Inferior parietal cortex (tissue), 1 donor: ENCODE measurements around the gene CHRM4.
A peak's percentile ranks its signal among the peaks of the same experiment; 100 is the strongest.

Experiments used
- DNase-seq: peaks from one replicate; pipeline ENCODE4 v3.0.0-alpha.2; 2016; ENCODE audit errors: extremely low spot score

The CHRM4 gene

DNA sequence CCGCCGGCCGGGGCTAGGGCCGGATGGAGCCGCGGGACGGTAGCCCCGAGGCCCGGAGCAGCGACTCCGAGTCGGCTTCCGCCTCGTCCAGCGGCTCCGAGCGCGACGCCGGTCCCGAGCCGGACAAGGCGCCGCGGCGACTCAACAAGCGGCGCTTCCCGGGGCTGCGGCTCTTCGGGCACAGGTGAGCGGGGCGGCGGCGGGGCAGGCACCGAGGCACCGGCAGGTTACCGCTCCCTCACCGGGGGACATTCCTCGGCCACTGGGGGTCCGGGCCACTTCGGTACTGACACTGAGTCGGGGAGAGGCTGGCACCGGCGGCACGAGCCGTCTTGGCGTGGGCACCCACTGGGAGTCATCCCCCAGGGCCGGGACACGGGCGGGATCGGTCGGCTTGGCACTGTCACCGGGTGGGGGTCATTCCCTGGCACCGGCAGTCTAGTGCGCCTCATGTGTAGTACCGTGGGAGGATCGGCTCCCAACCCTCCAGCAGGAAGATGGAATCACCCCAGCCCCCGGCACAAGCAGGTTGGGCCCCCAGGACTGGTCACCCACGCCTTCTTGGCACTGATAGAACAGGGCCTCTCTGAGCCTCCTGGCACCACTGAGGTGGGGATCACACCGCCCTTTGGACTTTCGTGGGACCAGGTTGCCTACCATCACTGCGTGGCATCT lies 43.8 kb downstream of the CHRM4 start:
- no peak for DNase-seq

DNA sequence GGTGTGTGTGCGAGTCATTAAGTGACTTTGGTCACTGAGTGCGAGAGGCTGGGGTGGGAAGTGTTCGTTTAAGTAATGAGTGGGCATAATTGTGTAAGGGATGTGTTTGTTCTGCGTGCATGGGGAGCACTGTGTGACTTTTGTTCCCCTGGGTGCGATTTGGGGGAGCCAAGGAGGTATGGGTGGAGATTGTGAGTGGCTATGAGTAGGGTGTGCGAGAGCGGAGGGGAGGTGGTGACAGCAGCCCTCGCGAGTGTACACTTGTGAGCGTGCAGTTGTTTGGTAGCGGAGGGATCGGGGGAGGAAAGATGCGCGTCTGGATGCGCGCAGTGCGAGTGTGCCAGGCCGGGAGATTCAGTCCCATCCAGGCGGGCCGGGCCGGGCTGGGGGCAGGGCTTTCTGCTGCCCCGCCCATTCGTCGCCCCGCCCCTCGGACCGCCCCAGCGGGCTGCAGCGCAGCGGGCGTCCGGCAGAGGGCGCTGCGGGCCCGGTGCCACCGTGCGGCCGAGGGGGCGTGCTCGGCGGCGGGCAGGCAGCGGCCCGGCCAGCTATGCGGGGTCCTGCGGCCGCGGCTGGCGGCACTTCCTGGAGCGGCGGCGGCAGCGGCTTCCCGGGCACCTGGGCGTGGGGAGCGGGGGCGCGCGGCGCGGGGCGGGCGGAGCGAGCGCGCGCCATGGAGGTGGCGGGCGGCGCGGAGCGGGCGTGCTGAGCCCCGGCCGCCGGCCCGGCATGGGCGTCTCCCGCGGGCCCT lies 44.5 kb downstream of the CHRM4 start, which contains the start of gene DGKZ:
DGKZ (plus strand) TSS at position 578 of the 751 bp plus-strand sequence. CDS start 197 bp downstream, outside the sequence.
- peak; percentile 81 for DNase-seq

DNA sequence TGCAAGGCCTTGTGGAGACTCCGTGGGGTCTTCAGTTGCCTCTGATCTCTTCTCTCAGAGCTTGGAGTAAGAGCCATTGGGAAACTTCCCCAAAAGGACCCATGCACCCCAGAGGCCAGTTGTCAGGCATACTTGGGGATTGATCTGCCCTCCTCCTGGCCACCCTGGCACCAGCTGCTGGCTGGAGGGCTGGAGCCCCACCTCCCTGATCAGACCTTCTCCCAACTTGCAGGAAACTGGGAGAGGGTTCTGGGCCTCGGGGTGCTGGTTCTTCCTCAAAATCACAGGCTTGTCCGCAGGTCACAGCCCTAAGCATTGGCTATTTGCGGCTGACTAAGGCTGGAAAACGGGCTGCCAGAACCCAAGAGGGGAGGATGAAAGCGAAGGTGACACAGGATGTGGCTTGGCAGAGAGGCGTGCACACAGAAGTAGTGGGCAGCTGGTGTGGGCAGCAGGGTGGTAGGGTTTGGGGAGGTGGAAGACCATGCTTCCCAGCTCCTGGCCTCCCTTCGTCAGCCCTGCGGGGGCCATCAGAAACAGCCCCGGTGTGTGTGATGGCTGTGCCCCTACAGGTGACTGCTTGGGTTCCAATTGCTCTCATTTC lies 45.6 kb downstream of the CHRM4 start:
- DNase-seq: no peak

GRCh38 chr11:46345131-46345597 lies 46.4 kb downstream of the CHRM4 start:
- no peak for DNase-seq

DNA sequence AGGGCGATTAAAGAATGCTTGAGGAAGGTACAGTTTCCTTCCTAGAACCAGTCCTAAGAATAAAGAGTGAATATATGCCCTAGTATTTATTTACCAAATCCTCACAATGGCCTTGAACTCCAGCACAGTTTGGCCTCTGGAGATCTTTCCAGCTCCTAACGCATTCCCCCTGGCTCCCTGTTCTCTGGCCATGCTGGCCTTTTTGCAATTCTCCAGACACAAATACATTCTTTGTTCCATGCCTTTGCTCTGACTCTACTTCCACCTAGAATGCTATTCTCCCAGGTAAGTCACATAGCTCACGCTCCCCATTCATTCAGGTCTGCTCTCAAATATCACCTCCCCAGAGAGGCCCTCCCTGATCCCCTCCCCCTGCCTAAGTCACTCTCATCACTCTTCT lies 48.1 kb downstream of the CHRM4 start:
- no peak for DNase-seq

- DNase-seq: no peak
Observed at GRCh38 chr11:46342239-46342638, 49.3 kb downstream of the CHRM4 start.

DNA sequence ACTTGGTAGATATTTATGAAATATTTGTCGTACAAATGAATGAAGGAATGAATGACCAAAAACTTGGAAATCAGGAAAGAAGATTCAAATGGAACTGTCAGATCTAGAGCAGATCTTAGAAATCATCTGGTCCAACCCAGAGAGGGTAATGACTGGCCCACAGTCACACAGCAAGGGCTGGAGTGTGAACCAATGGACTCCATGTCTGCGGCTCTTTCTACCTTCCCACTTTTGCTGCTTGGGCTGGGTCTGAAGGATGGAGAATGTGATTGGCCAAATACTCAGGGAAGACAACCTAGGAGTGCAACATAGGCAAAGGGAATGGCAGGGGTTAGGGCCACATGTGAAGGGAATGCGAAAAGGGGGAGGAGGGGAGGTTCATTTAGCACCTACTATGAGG lies 50.1 kb downstream of the CHRM4 start:
- DNase-seq: no peak

DNA sequence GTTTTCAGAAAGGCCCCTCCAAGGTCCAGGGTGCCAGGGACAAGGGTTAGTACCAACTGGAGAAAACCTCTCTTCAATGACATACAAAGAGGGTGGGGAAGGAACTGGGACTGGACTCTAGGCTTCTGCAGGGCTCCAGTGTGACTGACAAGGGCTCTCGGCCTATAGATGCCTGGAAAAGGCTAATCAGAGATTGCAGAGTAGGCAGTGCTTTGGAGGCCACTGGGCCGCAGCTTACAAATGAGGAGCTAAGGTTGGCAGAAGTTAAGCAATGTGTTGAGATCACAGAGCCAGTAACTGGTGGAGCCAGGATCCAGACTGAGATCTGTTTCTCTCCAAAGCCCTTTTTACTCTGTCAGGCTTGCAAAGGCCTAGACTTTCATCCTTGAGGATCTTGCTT lies 51.8 kb downstream of the CHRM4 start:
- no peak for DNase-seq

DNA sequence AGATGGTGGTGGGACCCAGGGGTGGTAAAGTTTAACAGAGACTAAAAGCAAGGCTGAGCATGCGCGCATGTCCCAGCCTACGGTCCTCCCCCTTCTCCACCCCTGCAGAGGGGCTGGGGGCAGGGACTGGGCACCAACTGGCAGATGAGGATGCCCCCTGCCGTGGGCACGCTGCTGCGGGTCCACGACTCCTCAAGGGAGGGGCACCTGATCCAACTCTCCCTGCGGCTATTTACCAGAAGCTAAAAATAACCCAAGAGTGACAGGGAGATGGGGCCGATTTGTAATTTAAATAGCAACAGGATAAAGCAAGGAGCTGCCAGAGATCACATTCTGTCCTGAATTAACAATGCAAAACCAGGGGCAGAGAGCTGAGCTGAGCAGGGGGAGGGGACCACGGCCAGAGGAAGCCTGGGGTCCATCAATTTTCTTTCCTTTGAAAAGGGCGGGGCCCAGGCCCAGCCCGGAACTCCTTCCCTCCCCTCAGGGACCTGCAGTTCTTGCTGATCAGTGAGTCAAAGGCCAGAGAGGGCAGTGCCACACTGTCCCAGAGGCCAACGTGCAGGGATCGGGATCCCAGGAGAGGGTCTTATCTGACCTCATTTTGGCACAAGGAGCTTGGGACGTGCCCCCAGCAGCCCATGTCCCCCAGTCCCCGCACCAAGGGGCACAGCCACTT lies 52.4 kb downstream of the CHRM4 start:
- DNase-seq: no peak

DNA sequence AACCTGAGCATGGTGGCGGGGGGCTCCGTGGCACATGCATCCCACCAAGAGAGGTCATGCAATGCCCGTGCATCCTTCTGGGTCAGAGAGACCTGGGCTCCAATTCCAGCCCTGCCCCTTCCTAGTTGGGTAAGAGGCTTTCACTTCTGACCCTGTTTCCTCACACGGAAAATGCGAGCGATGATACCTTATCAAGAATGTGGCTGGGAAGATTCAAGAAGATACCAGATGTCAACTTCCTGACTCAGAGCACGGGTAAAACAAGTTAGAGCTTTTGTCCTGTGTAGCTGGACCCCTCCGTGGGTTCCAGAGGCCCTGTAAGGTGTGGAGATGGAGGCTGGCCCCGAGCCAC lies 53.0 kb downstream of the CHRM4 start:
- no peak for DNase-seq

- DNase-seq: no peak
Observed at GRCh38 chr11:46337626-46338345, 53.8 kb downstream of the CHRM4 start.

DNA sequence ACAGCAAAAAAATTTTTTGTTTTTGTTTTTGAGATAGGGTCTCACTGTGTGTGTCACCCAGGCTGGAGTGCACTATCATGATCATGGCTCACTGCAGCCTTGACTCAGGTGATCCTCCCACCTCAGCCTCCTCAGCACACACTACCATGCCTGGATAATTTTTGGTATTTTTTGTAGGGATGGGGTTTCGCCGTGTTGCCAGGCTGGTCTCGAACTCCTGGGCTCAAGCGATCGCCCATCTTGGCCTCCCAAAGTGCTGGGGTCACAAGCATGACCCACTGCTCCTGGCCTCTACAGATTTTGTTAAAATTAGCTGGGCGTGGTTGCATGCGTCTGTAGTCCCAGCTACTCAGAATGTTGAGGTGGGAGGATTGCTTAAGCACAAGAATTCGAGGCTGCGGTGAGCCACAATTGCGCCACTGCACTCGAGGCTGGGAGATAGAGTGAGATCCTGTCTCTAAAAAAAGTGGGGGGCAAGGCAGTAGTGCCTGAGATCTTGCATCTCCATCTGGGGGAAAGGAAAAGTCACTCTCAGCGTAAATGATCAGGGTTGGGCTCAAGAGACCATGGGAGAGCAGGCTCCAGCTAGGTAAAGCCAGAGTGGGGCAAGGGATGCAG lies 54.9 kb downstream of the CHRM4 start:
- DNase-seq: no peak

DNA sequence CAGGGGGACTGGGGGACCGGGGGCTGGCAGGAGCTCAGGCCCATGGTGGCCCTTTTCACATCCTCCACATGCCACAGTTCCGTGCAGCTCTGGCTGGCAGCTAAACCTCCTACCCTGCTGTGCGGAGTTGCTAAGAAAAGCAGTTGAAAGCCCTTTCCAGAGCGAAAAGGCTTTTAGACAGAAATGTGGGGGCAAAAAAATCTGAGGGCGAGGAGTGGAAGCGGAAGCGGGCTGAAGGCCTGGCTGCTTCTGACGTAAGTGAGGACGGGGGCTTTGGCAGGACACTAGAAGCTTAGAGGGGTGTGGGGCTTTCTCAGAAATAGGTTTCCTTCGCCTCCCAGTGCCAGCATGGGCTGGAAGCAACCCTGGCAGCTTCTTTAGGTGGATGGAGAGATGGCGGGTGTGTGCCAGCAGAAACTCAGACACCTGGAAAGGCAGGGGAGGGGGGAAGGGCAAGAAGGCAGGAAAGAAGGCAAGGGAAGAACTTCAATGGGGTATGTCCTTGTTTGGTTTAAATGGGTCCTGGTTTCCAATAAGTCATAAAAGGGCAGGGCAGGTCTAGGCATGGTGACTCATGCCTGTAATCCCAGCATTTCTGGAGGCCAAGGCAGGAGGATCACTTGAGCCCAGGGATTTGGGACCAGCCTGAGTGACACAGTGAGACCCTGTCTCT lies 55.5 kb downstream of the CHRM4 start:
- DNase-seq: no peak

GRCh38 chr11:46335271-46335670 lies 56.3 kb downstream of the CHRM4 start:
- DNase-seq: no peak

DNA sequence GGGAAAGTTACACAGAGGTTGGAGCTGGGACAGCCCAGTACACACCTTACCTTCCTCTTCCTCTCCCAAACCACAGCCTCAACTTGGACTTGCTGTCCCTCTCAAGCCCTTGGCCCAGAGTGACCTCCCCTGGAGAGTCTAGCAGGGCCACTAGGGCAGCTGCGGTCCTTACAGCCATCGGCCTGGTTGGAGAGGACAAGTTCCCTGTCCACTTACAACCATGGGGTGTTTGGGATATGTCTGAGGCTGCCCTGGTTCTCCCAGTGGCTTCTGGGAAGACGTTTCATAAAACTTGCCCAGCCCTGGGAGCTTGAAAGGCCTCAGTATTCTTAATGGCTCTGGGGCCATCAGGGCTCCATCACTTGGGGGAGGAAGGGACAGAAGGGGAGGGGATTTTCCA lies 57.4 kb downstream of the CHRM4 start:
- DNase-seq: no peak
